CD4-positive, alpha-beta T cell treated with Interleukin-15 for 1 hour (primary cell): ENCODE measurements around the gene GADL1.

Source experiments
- DNase-seq: peaks from one replicate; pipeline ENCODE4 v3.0.0-alpha.2; 2020

GADL1 gene

GRCh38 chr3:30690199-30690598 lies 204.3 kb downstream of the GADL1 start:
- no peak for DNase-seq

- DNase-seq, result no peak
Measured at GRCh38 chr3:30688776-30689641, 205.5 kb downstream of the GADL1 start.

GRCh38 chr3:30687930-30688570 lies 206.4 kb downstream of the GADL1 start:
- DNase-seq, result no peak

- no peak for DNase-seq
Measured at GRCh38 chr3:30686799-30687198, 207.7 kb downstream of the GADL1 start.

GRCh38 chr3:30686176-30686575 lies 208.3 kb downstream of the GADL1 start:
- no peak for DNase-seq

GRCh38 chr3:30685267-30685667 lies 209.2 kb downstream of the GADL1 start:
- DNase-seq, result no peak

- no peak for DNase-seq
Measured at GRCh38 chr3:30684356-30684755, 210.1 kb downstream of the GADL1 start.

- DNase-seq, result no peak
Measured at GRCh38 chr3:30683769-30684168, 210.7 kb downstream of the GADL1 start.

- DNase-seq, result no peak
Measured at GRCh38 chr3:30682434-30683155, 211.9 kb downstream of the GADL1 start.

GRCh38 chr3:30681649-30682211 lies 212.7 kb downstream of the GADL1 start:
- DNase-seq, result no peak

GRCh38 chr3:30680789-30681648 lies 213.4 kb downstream of the GADL1 start:
- DNase-seq, result no peak

GRCh38 chr3:30679045-30679444 lies 215.4 kb downstream of the GADL1 start:
- DNase-seq, result no peak

GRCh38 chr3:30677347-30677685 lies 217.1 kb downstream of the GADL1 start:
- no peak for DNase-seq

- no peak for DNase-seq
Measured at GRCh38 chr3:30676424-30677346, 217.8 kb downstream of the GADL1 start.
